ENCODE data around the gene TSSC4.

DNA sequence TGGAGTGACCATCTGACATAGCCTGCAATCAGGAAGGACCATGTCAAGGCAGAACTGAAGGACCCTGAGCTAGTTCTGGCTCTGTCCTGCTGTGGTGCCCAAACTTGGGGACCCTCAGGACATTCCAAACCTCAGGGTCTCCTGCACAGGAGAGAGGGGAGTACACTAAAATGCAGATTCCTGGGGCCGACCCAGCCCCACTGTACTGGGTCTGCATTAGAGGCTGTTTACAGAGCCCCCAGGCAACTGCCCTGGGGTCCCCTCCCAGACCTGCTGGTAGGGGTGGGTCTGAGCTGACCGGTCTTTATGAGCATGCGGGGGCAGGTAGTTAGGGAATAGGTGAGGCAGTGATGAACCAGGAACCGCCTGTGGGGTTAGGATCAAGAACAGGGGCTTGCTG, 37.0 kb downstream of the TSSC4 start:
- TF ChIP-seq, protein P1, sequence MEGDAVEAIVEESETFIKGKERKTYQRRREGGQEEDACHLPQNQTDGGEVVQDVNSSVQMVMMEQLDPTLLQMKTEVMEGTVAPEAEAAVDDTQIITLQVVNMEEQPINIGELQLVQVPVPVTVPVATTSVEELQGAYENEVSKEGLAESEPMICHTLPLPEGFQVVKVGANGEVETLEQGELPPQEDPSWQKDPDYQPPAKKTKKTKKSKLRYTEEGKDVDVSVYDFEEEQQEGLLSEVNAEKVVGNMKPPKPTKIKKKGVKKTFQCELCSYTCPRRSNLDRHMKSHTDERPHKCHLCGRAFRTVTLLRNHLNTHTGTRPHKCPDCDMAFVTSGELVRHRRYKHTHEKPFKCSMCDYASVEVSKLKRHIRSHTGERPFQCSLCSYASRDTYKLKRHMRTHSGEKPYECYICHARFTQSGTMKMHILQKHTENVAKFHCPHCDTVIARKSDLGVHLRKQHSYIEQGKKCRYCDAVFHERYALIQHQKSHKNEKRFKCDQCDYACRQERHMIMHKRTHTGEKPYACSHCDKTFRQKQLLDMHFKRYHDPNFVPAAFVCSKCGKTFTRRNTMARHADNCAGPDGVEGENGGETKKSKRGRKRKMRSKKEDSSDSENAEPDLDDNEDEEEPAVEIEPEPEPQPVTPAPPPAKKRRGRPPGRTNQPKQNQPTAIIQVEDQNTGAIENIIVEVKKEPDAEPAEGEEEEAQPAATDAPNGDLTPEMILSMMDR (IDR thresholded peaks at IDR 0.05): no peak
- no peak for TF ChIP-seq POLR2A (IDR thresholded peaks at IDR 0.05)
